Activated T-helper 2 cell treated with anti-CD3 and anti-CD28 coated beads, Interferon-gamma antibody, Interleukin-2, Interleukin-4, amounts not matched to agents 10 μg/mL and 5 μg/mL and 100 μg/mL, durations not matched to agents 14 hours and 24 hours and 36 hours (primary cell): ENCODE measurements around the gene KIAA1671. TPM values are rescaled to one million over a fixed set of nuclear protein-coding genes. Genes with fewer than 3 reads are reported as not detected.

ENCODE experiments used
- DNase-seq: peaks from one replicate; pipeline ENCODE4 v3.0.0; 2021; ENCODE audit warnings: low spot score
- H3K27ac Mint-ChIP-seq: one replicate; pipeline ENCODE4 v1.8.0; 2021; ENCODE audit warnings: mixed read lengths
- H3K27me3 Mint-ChIP-seq: one replicate; pipeline ENCODE4 v1.8.0; 2021; ENCODE audit warnings: low read depth, mixed read lengths
- H3K36me3 Mint-ChIP-seq: one replicate; pipeline ENCODE4 v1.8.0; 2021; ENCODE audit warnings: low read depth, mixed read lengths
- H3K4me1 Mint-ChIP-seq: one replicate; pipeline ENCODE4 v1.8.0; 2021; ENCODE audit warnings: low read depth, mixed read lengths
- H3K4me3 Mint-ChIP-seq: one replicate; pipeline ENCODE4 v1.8.0; 2021; ENCODE audit warnings: low read depth, mild to moderate bottlenecking, moderate library complexity, mixed read lengths
- H3K9me3 Mint-ChIP-seq: one replicate; pipeline ENCODE4 v1.8.0; 2021; ENCODE audit warnings: mixed read lengths
- intact Hi-C: fragments of 100-400 bp; cut with micrococcal nuclease; formaldehyde crosslinking; loops from one replicate; pipeline ENCODE4 v1.15.1; 2023
- total RNA-seq: library from RNA; stranded (reverse); gene quantifications from 2 replicates; pipeline ENCODE4 v1.2.3, GENCODE V29; 2022

KIAA1671 gene
- total RNA-seq, 1 donor from 2014 or later, result 10.5 TPM

DNA sequence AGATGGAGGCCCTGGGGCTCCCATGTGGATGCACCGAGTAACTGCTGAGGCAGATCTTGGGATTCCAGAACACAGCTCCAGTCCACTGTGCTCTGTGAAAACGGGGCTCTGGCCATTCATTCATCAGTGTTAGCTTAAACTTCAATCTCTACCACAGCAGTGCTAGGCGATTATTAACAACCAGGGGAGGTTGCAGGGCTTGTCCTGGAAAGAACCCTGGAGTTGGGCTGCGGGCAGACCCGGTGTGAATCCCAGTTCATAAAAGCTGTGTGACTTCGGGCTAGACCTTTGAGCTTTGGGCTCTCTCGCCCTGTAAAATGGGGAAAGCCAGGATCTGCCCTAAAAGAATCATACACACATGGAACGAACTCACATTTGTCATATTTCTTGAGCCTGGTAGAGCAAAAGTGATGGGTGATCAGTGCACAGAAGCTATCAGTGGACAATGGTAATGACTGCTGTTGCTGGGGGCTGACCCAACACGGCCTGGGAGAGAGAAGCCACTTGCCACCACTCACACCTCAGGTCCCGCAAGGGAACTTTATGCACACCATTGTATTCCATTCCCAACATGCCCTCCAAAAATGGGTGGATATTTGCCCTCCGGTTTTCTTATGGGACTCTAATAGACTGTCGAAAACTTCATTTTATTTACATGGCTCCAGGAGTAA is 231.6 kb downstream of the KIAA1671 start:
- H3K27ac Mint-ChIP-seq, result no peak overlapping the region
- no peak overlapping the region for H3K4me3 Mint-ChIP-seq
- intact Hi-C loops, result no loop called here
- peaks cover 12% of the 10 kb centered on the region for H3K36me3 Mint-ChIP-seq
- H3K9me3 Mint-ChIP-seq, result peaks cover 8% of the 10 kb centered on the region
- H3K27me3 Mint-ChIP-seq, result no peaks in the 10 kb centered on the region
- DNase-seq, result no peak
- no peaks in the 10 kb centered on the region for H3K4me1 Mint-ChIP-seq

GRCh38 chr22:25186140-25186539 is 233.6 kb downstream of the KIAA1671 start:
- DNase-seq, result no peak
- Mint-ChIP-seq H3K36me3 (peaks cover 4% of the 10 kb centered on the region), H3K27ac (no peak overlapping the region), H3K27me3 (no peaks in the 10 kb centered on the region), H3K4me3 (no peak overlapping the region), H3K4me1 (no peaks in the 10 kb centered on the region), H3K9me3 (no peaks in the 10 kb centered on the region)
- intact Hi-C loops, result no loop called here

GRCh38 chr22:25187469-25187868 is 235.0 kb downstream of the KIAA1671 start:
- H3K27ac Mint-ChIP-seq, result no peak overlapping the region
- no peaks in the 10 kb centered on the region for H3K27me3 Mint-ChIP-seq
- H3K4me3 Mint-ChIP-seq, result no peak overlapping the region

DNA sequence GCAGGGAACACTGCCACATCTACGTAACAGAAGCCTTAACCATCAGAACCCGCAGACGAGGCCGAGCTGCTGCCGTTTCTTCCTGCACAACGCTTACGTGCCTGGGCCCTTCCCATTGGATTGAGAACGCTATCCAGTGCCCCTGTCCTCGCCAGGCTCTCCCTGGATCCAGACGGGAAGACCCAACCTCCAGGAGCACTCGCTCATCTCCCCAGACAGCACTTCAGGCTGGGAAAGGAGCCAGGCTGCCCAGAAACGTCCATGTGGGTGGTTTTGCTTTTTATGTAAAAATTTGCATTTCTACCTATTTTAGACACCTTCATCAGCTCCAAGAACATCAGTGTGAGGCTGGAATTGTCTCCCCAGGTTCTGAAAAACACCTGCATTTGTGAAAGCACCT is 239.9 kb downstream of the KIAA1671 start:
- Mint-ChIP-seq H3K9me3 (no peaks in the 10 kb centered on the region), H3K27ac (no peak overlapping the region), H3K4me3 (no peak overlapping the region), H3K4me1 (no peaks in the 10 kb centered on the region), H3K27me3 (no peaks in the 10 kb centered on the region), H3K36me3 (no peaks in the 10 kb centered on the region)
- intact Hi-C loops, result no loop called here
- DNase-seq, result no peak

More at GRCh38 chr22:25187469-25187868, 235.0 kb downstream of the KIAA1671 start:
- DNase-seq, result no peak
- Mint-ChIP-seq H3K9me3 (no peaks in the 10 kb centered on the region), H3K36me3 (peaks cover under 1% of the 10 kb centered on the region), H3K4me1 (no peaks in the 10 kb centered on the region)
- intact Hi-C loops, result no loop called here

GRCh38 chr22:25193130-25193529 is 240.6 kb downstream of the KIAA1671 start:
- Mint-ChIP-seq H3K27ac (no peak overlapping the region), H3K4me3 (no peak overlapping the region), H3K4me1 (no peaks in the 10 kb centered on the region), H3K27me3 (no peaks in the 10 kb centered on the region), H3K36me3 (no peaks in the 10 kb centered on the region), H3K9me3 (no peaks in the 10 kb centered on the region)
- no peak for DNase-seq
- intact Hi-C loops, result no loop called here

DNA sequence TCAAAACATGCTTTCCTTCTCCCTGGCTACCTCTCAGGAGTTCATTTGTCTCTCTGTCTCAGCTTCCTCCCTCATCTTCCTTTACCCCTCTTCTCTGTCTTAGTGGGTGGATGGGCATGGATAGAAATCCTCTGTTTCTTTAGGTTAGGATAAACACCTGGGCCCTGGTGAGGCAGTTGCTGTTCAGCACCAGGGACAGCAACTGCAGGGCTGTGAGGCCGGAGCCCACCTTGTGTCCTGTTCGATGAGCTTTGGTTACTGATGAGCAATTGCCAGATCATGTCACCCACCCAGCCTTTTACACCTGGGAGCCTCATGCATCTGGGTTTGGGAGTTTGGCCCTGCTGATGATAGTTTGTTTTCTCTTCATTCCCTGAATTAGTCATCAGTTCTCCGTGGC is 241.0 kb downstream of the KIAA1671 start:
- Mint-ChIP-seq H3K36me3 (no peaks in the 10 kb centered on the region), H3K27ac (no peak overlapping the region), H3K27me3 (no peaks in the 10 kb centered on the region), H3K4me3 (no peak overlapping the region), H3K9me3 (no peaks in the 10 kb centered on the region), H3K4me1 (no peaks in the 10 kb centered on the region)
- no peak for DNase-seq
- intact Hi-C loops, result no loop called here

DNA sequence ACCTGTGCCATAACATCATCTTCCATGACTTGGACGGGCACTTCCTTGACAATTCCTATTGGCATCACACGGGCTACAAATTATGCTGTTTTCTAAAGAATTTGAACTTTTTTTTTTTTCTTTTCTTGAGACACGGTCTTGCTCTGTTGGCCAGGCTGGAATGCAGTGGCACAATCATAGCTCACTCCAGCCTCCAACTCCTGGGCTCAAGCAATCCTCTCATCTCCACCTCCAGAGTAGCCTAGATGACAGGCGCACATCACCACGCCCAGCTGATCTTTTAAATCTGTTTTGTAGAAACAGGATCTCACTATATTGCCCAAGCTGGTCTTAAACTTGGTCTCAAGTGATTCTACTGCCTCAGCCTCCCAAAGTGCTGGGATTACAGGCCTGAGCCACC is 243.8 kb downstream of the KIAA1671 start:
- no peaks in the 10 kb centered on the region for H3K9me3 Mint-ChIP-seq
- intact Hi-C loops, result no loop called here
- H3K4me1 Mint-ChIP-seq, result no peaks in the 10 kb centered on the region
- no peak overlapping the region for H3K4me3 Mint-ChIP-seq
- no peak overlapping the region for H3K27ac Mint-ChIP-seq
- DNase-seq, result no peak
- no peaks in the 10 kb centered on the region for H3K36me3 Mint-ChIP-seq
- no peaks in the 10 kb centered on the region for H3K27me3 Mint-ChIP-seq

- no peak overlapping the region for H3K4me3 Mint-ChIP-seq
- no peaks in the 10 kb centered on the region for H3K27me3 Mint-ChIP-seq
- no peaks in the 10 kb centered on the region for H3K9me3 Mint-ChIP-seq
- H3K4me1 Mint-ChIP-seq, result peaks cover 4% of the 10 kb centered on the region
- no peaks in the 10 kb centered on the region for H3K36me3 Mint-ChIP-seq
- H3K27ac Mint-ChIP-seq, result no peak overlapping the region
- DNase-seq, result no peak
- intact Hi-C loops, result no loop called here
Measured at GRCh38 chr22:25197340-25197739, 244.8 kb downstream of the KIAA1671 start.

- Mint-ChIP-seq H3K27ac (no peak within 1 kb of the TSS), H3K4me3 (no peak within 1 kb of the TSS), H3K36me3 (no peaks in the 10 kb centered on the region), H3K4me1 (peaks cover 4% of the 10 kb centered on the region), H3K27me3 (no peaks in the 10 kb centered on the region), H3K9me3 (no peaks in the 10 kb centered on the region)
- DNase-seq, result no peak
- intact Hi-C loops, result no loop called here
Measured at GRCh38 chr22:25199731-25200520, 247.4 kb downstream of the KIAA1671 start, which contains the start of gene CRYBB3. Gene CRYBB3, plus strand, starts transcription at chr22:25199858. Its CDS starts 1,539 bp downstream, at chr22:25201397.

- H3K36me3 Mint-ChIP-seq, result no peaks in the 10 kb centered on the region
- no peak for DNase-seq
Measured at GRCh38 chr22:25200967-25201366, 248.5 kb downstream of the KIAA1671 start.

DNA sequence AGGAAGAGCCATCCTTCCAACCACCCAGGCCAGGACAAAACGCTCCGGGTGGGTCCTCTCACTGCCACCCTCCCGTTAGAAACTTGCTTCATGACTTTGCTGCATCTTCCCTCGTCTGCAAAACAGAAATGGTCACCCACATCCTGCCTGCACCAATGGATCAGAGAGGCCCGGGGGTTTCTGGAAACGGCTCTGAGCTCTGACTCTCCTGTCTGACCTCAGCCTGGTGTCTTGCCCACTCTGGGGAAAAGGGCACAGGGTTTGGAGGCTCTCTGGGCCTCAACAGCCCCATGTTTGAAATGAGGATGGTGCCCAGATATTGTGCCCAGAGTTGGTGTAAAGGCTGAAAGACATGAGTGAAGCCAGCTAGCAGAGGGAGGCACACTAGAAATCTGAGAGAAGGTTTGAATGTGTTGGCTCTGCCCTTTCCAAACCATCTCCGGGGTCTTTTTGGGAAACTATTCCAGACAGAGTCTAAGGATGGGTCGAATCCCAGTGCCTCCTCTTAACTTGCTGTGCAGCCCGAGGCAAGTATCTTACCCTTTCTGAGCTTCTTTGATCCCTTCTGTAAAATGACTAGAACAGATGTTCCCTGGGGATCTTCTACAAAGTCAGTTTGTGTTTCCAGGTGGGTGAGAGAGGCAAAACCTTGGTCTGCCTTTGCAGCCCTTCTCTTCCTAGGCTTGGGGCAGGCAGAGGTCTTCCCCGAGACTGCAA is 249.2 kb downstream of the KIAA1671 start:
- Mint-ChIP-seq H3K9me3 (no peaks in the 10 kb centered on the region), H3K4me3 (no peak overlapping the region), H3K27me3 (no peaks in the 10 kb centered on the region), H3K27ac (no peak overlapping the region), H3K36me3 (no peaks in the 10 kb centered on the region), H3K4me1 (peaks cover 4% of the 10 kb centered on the region)
- no peak for DNase-seq
- intact Hi-C loops, result no loop called here

More at GRCh38 chr22:25200967-25201366, 248.5 kb downstream of the KIAA1671 start:
- Mint-ChIP-seq H3K27me3 (no peaks in the 10 kb centered on the region), H3K4me3 (no peak overlapping the region), H3K4me1 (peaks cover 4% of the 10 kb centered on the region), H3K9me3 (no peaks in the 10 kb centered on the region), H3K27ac (no peak overlapping the region)
- intact Hi-C loops, result no loop called here

GRCh38 chr22:25202290-25202921 is 249.9 kb downstream of the KIAA1671 start:
- intact Hi-C loops, result no loop called here
- DNase-seq, result peak; percentile 38
- H3K27me3 Mint-ChIP-seq, result no peaks in the 10 kb centered on the region
- no peaks in the 10 kb centered on the region for H3K36me3 Mint-ChIP-seq
- H3K27ac Mint-ChIP-seq, result no peak overlapping the region
- H3K4me3 Mint-ChIP-seq, result no peak overlapping the region
- H3K4me1 Mint-ChIP-seq, result peaks cover 4% of the 10 kb centered on the region
- no peaks in the 10 kb centered on the region for H3K9me3 Mint-ChIP-seq
